ENCODE measurements around the gene CMIP. TPM values are rescaled to one million over a fixed set of nuclear protein-coding genes. Genes with fewer than 3 reads are reported as not detected.

CMIP gene
- polyA plus RNA-seq, 1 donor from 2014 or later, result 15.1 TPM

DNA sequence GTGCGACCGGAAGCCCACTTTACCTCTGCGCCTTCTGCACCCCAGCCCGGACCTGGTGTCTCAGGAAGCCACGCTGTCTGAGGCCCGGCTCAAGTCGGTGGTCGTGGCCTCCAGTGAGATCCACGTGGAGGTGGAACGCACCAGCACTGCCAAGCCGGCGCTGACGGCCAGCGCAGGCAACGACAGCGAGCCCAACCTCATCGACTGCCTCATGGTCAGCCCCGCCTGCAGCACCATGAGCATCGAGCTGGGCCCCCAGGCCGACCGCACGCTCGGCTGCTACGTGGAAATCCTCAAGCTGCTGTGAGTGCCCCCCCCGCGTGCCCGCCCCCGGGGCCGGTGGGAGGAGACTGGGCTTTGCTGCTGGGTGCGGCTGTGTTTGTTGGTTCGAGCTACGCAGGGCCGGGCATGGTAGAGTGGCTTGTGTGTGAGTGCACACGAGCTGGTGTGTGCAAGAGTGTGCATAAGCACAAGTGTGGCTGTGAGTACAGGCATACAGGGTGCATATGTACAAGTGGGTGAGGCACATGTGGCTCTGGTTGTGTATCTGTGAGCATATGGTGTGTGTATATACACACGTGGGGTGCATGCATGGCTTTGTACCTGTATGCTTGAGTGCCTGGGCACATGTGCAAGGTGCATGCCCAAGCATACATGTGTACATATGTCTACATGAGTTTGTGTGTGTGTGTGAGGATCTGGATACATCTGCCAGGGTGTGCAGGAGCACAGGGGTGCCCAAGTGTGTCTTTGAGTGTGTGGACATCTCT, 233.9 kb downstream of the CMIP start:
- Histone ChIP-seq H2AFZ (ENCODE audit: low read depth, low read length) (no peak overlapping the region), H3F3A (ENCODE audit: insufficient read depth, low read length, poor library complexity, severe bottlenecking) (no peaks in the 10 kb centered on the region), H3K79me2 (replicated peaks; ENCODE audit: insufficient read depth, low read length) (peaks cover 3% of the 10 kb centered on the region), H3K9me2 (ENCODE audit: insufficient read depth, low read length) (no peaks in the 10 kb centered on the region), H3K36me3 (ENCODE audit: insufficient read depth, low read length) (no peaks in the 10 kb centered on the region), H4K20me1 (ENCODE audit: insufficient read depth) (no peaks in the 10 kb centered on the region), H3K27ac (ENCODE audit: low read length) (no peak overlapping the region), H3K27me3 (ENCODE audit: insufficient read depth, low read depth, low read length) (no peaks in the 10 kb centered on the region), H3K9me3 (ENCODE audit: low read length) (no peaks in the 10 kb centered on the region), H3K4me2 (ENCODE audit: low read length) (no peak overlapping the region), H3K9ac (ENCODE audit: low read length) (no peak overlapping the region), H3K4me3 (ENCODE audit: low read length) (no peak overlapping the region)
- TF ChIP-seq, protein P1, sequence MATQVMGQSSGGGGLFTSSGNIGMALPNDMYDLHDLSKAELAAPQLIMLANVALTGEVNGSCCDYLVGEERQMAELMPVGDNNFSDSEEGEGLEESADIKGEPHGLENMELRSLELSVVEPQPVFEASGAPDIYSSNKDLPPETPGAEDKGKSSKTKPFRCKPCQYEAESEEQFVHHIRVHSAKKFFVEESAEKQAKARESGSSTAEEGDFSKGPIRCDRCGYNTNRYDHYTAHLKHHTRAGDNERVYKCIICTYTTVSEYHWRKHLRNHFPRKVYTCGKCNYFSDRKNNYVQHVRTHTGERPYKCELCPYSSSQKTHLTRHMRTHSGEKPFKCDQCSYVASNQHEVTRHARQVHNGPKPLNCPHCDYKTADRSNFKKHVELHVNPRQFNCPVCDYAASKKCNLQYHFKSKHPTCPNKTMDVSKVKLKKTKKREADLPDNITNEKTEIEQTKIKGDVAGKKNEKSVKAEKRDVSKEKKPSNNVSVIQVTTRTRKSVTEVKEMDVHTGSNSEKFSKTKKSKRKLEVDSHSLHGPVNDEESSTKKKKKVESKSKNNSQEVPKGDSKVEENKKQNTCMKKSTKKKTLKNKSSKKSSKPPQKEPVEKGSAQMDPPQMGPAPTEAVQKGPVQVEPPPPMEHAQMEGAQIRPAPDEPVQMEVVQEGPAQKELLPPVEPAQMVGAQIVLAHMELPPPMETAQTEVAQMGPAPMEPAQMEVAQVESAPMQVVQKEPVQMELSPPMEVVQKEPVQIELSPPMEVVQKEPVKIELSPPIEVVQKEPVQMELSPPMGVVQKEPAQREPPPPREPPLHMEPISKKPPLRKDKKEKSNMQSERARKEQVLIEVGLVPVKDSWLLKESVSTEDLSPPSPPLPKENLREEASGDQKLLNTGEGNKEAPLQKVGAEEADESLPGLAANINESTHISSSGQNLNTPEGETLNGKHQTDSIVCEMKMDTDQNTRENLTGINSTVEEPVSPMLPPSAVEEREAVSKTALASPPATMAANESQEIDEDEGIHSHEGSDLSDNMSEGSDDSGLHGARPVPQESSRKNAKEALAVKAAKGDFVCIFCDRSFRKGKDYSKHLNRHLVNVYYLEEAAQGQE (IDR thresholded peaks at IDR 0.05; ENCODE audit: borderline replicate concordance), result no peak
- TF ChIP-seq MXI1 (conservative IDR thresholded peaks at IDR 0.05; ENCODE audit: poor library complexity, severe bottlenecking) (no peak), EZH2 (IDR thresholded peaks at IDR 0.05; ENCODE audit: borderline replicate concordance, insufficient read depth, low read length, poor library complexity, severe bottlenecking) (no peak), POLR2AphosphoS5 (IDR thresholded peaks at IDR 0.05) (no peak), TAF1 (IDR thresholded peaks at IDR 0.05; ENCODE audit: low read depth) (no peak), EP300 (conservative IDR thresholded peaks at IDR 0.05; ENCODE audit: poor library complexity, severe bottlenecking) (no peak), SMC3 (conservative IDR thresholded peaks at IDR 0.05; ENCODE audit: poor library complexity) (no peak), RAD21 (conservative IDR thresholded peaks at IDR 0.05) (no peak)
- TF ChIP-seq, protein P2, sequence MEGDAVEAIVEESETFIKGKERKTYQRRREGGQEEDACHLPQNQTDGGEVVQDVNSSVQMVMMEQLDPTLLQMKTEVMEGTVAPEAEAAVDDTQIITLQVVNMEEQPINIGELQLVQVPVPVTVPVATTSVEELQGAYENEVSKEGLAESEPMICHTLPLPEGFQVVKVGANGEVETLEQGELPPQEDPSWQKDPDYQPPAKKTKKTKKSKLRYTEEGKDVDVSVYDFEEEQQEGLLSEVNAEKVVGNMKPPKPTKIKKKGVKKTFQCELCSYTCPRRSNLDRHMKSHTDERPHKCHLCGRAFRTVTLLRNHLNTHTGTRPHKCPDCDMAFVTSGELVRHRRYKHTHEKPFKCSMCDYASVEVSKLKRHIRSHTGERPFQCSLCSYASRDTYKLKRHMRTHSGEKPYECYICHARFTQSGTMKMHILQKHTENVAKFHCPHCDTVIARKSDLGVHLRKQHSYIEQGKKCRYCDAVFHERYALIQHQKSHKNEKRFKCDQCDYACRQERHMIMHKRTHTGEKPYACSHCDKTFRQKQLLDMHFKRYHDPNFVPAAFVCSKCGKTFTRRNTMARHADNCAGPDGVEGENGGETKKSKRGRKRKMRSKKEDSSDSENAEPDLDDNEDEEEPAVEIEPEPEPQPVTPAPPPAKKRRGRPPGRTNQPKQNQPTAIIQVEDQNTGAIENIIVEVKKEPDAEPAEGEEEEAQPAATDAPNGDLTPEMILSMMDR (IDR thresholded peaks at IDR 0.05; ENCODE audit: poor library complexity, severe bottlenecking), result no peak

DNA sequence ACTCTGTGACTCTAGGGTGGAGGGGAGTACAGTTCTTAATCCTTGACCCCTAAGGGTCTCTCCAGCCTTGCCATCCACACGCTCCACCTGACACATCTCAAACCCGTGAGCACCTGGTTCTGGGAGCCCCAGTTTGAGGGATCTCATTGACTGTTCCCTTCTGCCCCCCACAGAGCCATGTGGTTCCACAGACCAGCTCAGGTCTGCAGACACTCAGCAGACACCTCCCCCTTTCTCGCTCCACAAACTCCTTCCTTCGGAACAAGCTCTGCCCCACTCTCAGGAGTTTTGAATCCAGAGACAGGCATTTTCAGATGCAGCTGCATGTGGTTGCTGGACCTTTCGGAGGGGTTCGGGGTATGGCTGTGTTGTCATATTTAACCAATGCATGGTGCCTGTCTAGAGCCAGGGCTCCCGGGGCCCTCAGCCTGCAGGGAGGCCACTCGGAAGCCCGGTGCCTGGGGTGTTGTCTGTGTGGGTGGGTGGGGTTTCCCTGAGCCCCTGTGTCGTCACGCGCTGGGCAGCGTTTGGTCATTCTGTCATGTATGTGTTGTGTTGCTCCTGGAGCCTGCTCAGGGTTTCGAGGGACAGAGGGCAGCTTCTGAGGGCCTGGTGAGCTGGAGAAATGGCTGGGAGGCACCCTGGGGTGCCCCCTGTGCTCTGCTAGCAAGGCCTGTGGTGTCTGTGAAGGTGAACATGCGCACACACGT, 235.3 kb downstream of the CMIP start:
- Histone ChIP-seq H3K9me2 (ENCODE audit: insufficient read depth, low read length) (no peaks in the 10 kb centered on the region), H3K36me3 (ENCODE audit: insufficient read depth, low read length) (no peaks in the 10 kb centered on the region), H4K20me1 (ENCODE audit: insufficient read depth) (no peaks in the 10 kb centered on the region), H2AFZ (ENCODE audit: low read depth, low read length) (no peak overlapping the region), H3K79me2 (replicated peaks; ENCODE audit: insufficient read depth, low read length) (peaks cover 3% of the 10 kb centered on the region), H3K4me2 (ENCODE audit: low read length) (no peak overlapping the region), H3F3A (ENCODE audit: insufficient read depth, low read length, poor library complexity, severe bottlenecking) (no peaks in the 10 kb centered on the region), H3K27ac (ENCODE audit: low read length) (no peak overlapping the region), H3K4me3 (ENCODE audit: low read length) (no peak overlapping the region), H3K9ac (ENCODE audit: low read length) (no peak overlapping the region), H3K9me3 (ENCODE audit: low read length) (no peaks in the 10 kb centered on the region), H3K27me3 (ENCODE audit: insufficient read depth, low read depth, low read length) (no peaks in the 10 kb centered on the region)
- TF ChIP-seq EZH2 (IDR thresholded peaks at IDR 0.05; ENCODE audit: borderline replicate concordance, insufficient read depth, low read length, poor library complexity, severe bottlenecking), result no peak
- TF ChIP-seq POLR2AphosphoS5 (IDR thresholded peaks at IDR 0.05), result no peak
- TF ChIP-seq, protein P1 (IDR thresholded peaks at IDR 0.05; ENCODE audit: borderline replicate concordance), result no peak
- TF ChIP-seq SMC3 (conservative IDR thresholded peaks at IDR 0.05; ENCODE audit: poor library complexity), result no peak
- TF ChIP-seq, protein P2 (IDR thresholded peaks at IDR 0.05; ENCODE audit: poor library complexity, severe bottlenecking), result no peak
- TF ChIP-seq TAF1 (IDR thresholded peaks at IDR 0.05; ENCODE audit: low read depth), result no peak
- no peak for TF ChIP-seq RAD21 (conservative IDR thresholded peaks at IDR 0.05)
- TF ChIP-seq MXI1 (conservative IDR thresholded peaks at IDR 0.05; ENCODE audit: poor library complexity, severe bottlenecking), result no peak
- no peak for TF ChIP-seq EP300 (conservative IDR thresholded peaks at IDR 0.05; ENCODE audit: poor library complexity, severe bottlenecking)
